Stimulated activated CD4-positive, alpha-beta T cell treated with anti-CD3 and anti-CD28 coated beads, Interleukin-4, amount 100 ng/mL, for 24 hours (primary cell): ENCODE measurements around the gene RAPGEF1.
"Not testable (repeated sequence)": the region's sequence is repeated elsewhere in the genome, so short reads cannot be mapped to it uniquely, and the experiment has no call there.

Source experiments
- DNase-seq: peaks from one replicate; pipeline ENCODE4 v3.0.0-alpha.2; 2020

The RAPGEF1 gene, protein sequence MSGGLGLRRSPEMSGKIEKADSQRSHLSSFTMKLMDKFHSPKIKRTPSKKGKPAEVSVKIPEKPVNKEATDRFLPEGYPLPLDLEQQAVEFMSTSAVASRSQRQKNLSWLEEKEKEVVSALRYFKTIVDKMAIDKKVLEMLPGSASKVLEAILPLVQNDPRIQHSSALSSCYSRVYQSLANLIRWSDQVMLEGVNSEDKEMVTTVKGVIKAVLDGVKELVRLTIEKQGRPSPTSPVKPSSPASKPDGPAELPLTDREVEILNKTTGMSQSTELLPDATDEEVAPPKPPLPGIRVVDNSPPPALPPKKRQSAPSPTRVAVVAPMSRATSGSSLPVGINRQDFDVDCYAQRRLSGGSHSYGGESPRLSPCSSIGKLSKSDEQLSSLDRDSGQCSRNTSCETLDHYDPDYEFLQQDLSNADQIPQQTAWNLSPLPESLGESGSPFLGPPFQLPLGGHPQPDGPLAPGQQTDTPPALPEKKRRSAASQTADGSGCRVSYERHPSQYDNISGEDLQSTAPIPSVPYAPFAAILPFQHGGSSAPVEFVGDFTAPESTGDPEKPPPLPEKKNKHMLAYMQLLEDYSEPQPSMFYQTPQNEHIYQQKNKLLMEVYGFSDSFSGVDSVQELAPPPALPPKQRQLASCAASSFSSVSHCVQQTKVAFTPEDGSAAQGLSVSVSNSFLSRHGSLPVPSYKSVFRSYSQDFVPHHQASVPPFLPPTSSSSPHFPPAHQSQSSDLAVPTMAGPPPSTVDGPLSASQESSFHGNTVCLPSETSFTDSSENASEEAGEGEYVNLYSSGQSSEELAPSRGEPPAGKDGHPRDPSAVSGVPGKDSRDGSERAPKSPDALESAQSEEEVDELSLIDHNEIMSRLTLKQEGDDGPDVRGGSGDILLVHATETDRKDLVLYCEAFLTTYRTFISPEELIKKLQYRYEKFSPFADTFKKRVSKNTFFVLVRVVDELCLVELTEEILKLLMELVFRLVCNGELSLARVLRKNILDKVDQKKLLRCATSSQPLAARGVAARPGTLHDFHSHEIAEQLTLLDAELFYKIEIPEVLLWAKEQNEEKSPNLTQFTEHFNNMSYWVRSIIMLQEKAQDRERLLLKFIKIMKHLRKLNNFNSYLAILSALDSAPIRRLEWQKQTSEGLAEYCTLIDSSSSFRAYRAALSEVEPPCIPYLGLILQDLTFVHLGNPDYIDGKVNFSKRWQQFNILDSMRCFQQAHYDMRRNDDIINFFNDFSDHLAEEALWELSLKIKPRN (N-terminal part only)

GRCh38 chr9:131739959-131740648, at the start of gene RAPGEF1:
TSS of gene RAPGEF1 (minus strand) at chr9:131740076. CDS start at chr9:131739830, 246 bp downstream.
- DNase-seq = peak; percentile 85

DNA sequence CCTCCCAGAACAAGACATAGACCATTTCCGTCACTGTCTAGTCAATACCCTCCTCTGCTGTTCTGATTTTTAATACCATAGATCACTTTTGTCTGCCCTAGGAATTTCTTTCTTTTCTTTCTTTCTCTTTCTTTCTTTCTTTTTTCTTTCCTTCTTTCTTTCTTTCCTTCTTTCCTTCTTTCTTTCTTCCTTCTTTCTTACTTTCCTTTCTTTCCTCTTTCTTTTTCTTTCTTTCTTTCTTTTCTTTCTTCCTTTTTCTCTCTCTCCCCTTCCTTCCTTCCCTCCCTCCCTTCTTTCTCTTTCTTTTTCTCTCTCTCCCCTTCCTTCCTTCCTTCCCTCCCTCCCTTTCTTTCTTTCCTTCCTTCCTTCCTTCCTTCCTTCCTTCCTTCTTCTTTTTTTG, 49.0 kb upstream of the RAPGEF1 start:
- DNase-seq = no peak

- no peak for DNase-seq
These were observed 48.0 kb upstream of the RAPGEF1 start for GRCh38 chr9:131787838-131788237.

GRCh38 chr9:131784748-131785501, 45.0 kb upstream of the RAPGEF1 start:
- no peak for DNase-seq

DNA sequence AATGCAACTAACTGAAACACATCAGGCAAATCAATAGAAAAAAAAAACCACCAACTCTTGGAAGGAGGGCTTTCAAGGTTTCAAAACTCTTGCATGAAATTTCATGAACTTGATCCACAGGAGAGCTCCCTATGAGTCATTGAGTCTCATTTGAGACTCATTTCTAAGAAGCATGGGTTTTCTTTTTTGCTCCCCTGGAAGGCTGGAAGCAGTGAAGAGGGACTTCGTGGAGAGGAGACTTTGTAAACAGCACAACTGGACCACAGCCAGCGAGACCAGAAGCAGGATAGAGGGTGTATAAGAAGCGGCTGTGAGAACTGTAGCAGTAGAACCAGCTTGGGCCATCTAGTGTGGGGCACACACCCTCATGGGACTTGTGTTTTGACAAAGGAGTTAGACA, 41.2 kb upstream of the RAPGEF1 start:
- no peak for DNase-seq

DNA sequence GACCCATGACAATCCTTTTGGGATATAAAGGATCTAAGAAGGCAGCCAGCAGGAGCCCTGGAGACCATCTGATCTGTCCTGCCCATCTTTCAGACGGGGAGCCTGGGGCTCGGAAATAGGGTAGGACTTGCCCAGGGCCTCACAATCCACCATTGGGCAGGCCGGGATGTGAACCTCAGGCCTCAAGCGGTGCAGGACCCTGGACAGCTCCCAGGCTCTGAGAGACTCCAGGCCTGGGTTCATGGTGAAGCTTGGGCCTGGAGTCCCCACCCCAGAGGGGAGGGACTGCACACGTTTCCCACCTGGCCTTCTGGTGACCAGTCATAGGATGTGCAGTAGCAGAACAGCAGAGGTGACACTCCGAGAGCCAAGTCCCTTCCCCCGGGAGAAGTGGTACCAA, 36.6 kb upstream of the RAPGEF1 start:
- DNase-seq = no peak

- no peak for DNase-seq
These were observed 36.2 kb upstream of the RAPGEF1 start for GRCh38 chr9:131776036-131776435.

DNA sequence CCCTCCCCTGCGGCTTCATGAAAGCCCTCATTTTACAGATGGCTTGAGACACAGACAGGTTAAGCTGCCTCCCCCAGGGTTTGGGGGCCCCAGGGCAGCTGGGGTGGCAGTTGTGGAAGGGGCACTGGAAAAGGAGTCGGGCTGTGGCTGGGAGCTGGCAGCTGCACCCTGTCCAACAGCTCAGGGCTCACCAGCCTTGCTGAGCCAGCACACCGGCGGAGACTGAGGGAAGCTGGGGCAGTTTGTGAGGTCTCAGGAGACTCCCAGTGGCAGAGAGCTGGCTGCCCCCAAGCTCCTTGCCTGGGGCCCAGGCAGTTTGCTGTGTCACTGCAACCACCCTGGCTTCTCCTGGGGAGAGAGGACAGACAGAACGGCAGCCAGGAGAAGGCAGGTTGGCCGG, 34.8 kb upstream of the RAPGEF1 start:
- no peak for DNase-seq

DNA sequence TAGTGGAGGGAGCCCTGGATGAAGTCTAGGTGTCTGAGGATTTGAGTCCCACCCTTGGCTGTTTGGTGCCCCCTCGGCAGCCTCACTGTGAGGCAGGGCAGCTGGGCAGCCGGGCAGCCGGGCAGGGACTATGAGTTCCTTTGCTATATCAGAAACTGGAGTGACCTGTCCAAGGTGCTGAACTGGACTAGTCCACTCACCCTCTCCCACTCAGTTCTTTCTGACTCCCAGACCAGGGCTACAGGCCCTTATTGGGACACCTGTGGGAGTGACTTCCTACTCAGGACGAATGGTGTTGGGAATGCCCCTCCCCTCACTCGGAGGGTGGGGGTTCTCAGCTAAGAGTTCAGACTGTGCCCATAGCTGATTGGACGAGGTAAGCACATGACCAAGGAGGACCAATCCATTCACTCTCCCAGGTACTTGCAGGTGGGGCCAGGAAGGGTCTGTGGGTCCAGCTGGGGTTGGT, 34.1 kb upstream of the RAPGEF1 start:
- DNase-seq = peak; percentile 19

- no peak for DNase-seq
These were observed 33.1 kb upstream of the RAPGEF1 start for GRCh38 chr9:131772940-131773339.

GRCh38 chr9:131771646-131772045, 31.8 kb upstream of the RAPGEF1 start:
- no peak for DNase-seq

GRCh38 chr9:131769361-131769760, 29.5 kb upstream of the RAPGEF1 start:
- DNase-seq = no peak

DNA sequence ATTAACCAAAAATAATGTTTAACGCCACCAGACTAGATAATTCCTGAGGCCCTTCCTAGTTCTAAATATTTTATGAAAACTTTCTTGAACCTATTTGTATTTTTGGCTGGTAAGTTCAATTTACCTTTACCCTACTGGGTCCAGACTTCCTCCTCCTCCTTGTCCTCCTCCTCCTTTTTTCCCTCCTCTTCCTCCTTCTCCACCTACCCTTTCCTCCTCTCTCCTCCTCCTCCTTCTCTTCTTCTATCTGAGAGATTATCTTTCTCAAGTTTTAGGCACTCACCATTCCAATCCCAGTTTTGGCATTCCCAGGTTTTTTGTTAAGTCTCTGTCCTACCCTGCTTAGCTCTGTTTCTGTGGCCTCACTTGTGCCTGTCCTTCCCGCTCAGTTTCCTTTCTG, 24.7 kb upstream of the RAPGEF1 start:
- no peak for DNase-seq

DNA sequence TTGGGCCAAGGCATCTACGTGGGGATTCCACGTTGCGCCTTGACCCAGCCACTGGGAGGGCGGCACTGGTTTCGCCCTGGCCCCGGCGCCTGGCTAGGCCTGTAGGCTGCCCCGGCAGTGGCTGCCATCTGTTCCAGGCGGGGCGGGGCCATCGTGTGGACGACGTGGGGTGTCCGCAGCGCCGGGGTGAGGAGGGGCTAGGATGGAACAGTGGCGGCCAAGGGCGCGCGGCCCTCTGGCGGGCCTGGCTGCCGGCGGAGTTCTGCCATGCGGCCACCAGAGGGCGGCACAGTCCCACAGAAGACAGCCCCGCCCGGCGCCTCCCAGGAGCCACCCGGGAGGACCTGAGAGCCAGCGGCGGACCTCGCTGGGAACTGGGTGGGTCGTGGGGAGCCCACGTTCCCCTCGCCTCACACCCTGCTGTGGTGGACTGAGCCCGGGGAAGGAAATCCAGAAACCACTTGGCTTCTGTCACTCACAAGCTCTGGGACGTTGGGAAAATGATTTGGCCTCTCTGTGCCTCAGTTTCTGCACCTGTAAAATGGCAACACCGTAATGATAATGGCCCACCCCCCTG, 22.6 kb upstream of the RAPGEF1 start:
- DNase-seq = peak; percentile 79

DNA sequence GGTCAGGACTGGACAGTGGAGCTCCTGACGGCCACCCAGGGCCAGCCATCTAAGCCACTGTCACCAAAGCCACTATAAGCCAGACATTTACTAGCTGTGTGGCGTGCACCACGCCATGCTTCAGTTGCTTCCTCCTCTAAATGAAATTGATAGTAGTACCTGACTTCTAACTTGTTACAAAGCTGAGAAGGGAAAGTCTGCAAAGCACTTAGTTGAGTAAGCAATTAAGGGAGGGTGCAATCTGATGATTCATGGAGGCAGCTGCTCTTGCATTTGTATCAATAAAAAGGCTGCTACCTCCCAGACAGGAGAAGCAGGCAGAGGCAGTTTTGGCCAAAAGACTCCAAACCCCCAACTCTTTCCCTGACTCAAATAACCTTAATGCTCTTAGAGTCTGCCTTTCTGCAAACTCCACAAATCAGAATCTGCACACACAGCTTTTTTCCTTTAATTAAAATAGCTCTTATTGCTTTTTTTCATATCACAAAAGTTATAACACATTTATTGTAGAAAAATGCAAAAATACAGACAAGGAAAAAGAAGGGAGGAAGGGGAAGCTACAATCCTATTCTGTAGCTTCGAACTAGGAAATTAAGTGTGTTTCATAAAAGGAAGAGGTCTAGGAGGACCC, 19.3 kb upstream of the RAPGEF1 start:
- DNase-seq = no peak

GRCh38 chr9:131757549-131757948, 17.7 kb upstream of the RAPGEF1 start:
- no peak for DNase-seq

DNA sequence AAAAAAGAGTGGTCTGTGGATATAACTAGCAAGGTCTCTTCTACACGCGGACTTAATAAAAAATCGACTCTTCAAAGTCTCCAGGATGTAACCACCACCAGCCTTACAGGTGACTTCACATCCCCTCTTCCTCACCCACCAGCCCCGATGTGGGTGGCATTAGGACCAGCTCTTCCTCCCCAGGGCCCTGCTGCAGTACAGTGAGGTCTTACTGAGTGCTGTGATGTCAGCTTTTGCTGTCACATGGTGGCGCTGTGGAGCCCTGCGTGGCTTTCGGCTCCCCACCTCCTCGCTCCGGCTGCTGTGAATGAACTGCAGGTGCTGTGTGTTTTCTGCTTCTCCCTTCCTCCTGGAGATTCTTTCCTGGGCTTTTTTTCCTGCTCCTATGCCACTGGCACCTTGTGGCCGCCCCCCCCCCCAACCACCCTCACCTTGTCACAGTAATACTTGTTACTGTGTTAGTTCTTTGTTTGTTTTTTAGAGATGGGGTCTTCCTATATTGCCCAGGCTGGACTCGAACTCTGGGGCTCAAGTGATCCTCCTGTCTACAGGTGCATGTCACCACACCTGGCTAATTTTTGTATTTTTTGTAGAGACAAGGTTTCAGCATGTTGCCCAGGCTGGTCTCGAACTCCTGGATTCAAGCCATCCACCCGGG, 15.8 kb upstream of the RAPGEF1 start:
- DNase-seq = peak; percentile 90

DNA sequence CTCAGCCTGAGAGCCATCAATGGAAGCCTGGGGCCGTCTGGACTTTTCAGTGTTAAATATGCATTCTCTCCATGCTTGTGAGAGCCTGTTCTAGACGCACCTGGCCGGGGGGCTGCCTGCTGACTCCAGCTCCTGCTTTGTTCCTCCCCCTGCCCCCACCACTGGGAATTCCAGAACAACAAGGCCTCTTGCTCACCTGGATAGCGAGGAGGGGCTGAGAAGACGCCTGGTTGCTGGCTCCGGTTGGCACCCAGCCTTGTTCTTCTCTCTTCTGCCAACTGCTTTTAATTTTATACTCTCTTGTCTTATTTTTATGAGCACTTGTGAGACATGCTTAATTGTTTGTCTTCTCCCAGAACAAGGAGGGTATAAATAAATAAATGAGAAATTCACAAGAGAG, 15.0 kb upstream of the RAPGEF1 start:
- no peak for DNase-seq

- not testable (repeated sequence) for DNase-seq
These were observed 13.9 kb upstream of the RAPGEF1 start for GRCh38 chr9:131753751-131754150.

- DNase-seq = no peak
These were observed 12.5 kb upstream of the RAPGEF1 start for GRCh38 chr9:131752231-131752884.
